A673 (cell line): ENCODE data around the gene INTS13.

Source experiments
- CTCF ChIP-seq: fragments of 300-800, 200-600 bp; sonication (generic); conservative IDR thresholded peaks from 2 replicates; pipeline ENCODE4 v1.5.1; 2017; ENCODE audit warnings: low read depth, mild to moderate bottlenecking, antibody characterized with exemption, low read length, moderate library complexity, mixed read lengths
- EZH2 ChIP-seq: fragments of 200-600 bp; sonication (generic); IDR thresholded peaks from 2 replicates; pipeline ENCODE4 v1.6.1; 2017; ENCODE audit warnings: borderline replicate concordance, low read depth, mild to moderate bottlenecking, mixed read lengths, antibody characterized with exemption, low read length; ENCODE audit not compliant: poor library complexity, severe bottlenecking

- no peak for TF ChIP-seq CTCF
- no peak for TF ChIP-seq EZH2
These were observed 41.0 kb upstream of the INTS13 start for GRCh38 chr12:26978801-26979200.
